HepG2 (cell line): ENCODE data around the gene USP36. TPM values are rescaled to one million over a fixed set of nuclear protein-coding genes. Genes with fewer than 3 reads are reported as not detected.
A peak's percentile ranks its signal among the peaks of the same experiment; 100 is the strongest.

ENCODE experiments used
- ATAC-seq: fragments of 200-7000 bp; cut with Tn5 transposase; 3 replicates; pipeline ENCODE4 v1.9.1; 2020; ENCODE audit warnings: mild to moderate bottlenecking, moderate library complexity
- Bru-seq: library from RNA; stranded (reverse); fragments of 400-500 nt; gene quantifications from one replicate; lab custom pipeline; 2021; lab: Mats Ljungman, UMichigan
- BruChase-seq, 2 experiments: library from RNA; stranded (reverse); fragments of 400-500 nt; gene quantifications; one replicate each; lab custom pipeline; 2021; lab: Mats Ljungman, UMichigan
- BruUV-seq: library from RNA; stranded (reverse); fragments of 400-500 nt; replicated peaks from 2 replicates; lab custom pipeline; 2021; lab: Mats Ljungman, UMichigan
- CTCF ChIA-PET: fragments of 300-600 bp; formaldehyde crosslinking; extraction: SDS; loops from one replicate; lab custom pipeline; 2021; ENCODE audit warnings: low total read pairs, inconsistent platforms, low intra/inter-chr PET ratio; lab: Yijun Ruan, JAX
- POLR2A ChIA-PET: fragments of 350-600 bp; sonication (Branson Sonifier 250); formaldehyde crosslinking; loops from one replicate; lab custom pipeline; 2020; ENCODE audit warnings: antibody characterized with exemption, inconsistent platforms; lab: Yijun Ruan, JAX
- DNase-seq: peaks from one replicate; pipeline ENCODE4 v3.0.0-alpha.2; 2015; ENCODE audit warnings: low spot score
- FAIRE-seq: peaks from 3 replicates; lab custom pipeline; 2011; peaks lifted over from hg19 to GRCh38; lab: Jason Lieb, UNC
- H2AFZ ChIP-seq: one replicate; pipeline ENCODE4 v1.6.1; 2011; ENCODE audit warnings: low read length, inconsistent platforms
- H3K27ac ChIP-seq: fragments of 300-600 bp; 3 replicates; pipeline ENCODE4 v1.8.0; 2011; ENCODE audit warnings: mixed run types, mild to moderate bottlenecking, mixed read lengths, low read length, inconsistent platforms; ENCODE audit not compliant: insufficient read depth; ENCODE audit errors: extremely low read length
- H3K27me3 ChIP-seq, 2 experiments: fragments of 200-600 bp in 1 of 2; 2 replicates in 1 of 2; 3 replicates in 1 of 2; pipeline versions ENCODE4 v1.6.0 to v1.8.0; 2011; ENCODE audit warnings: low read length in 2 of 2, mild to moderate bottlenecking in 2 of 2, moderate library complexity in 2 of 2, inconsistent platforms in 1 of 2; ENCODE audit not compliant: insufficient read depth in 2 of 2, control insufficient read depth in 1 of 2
- H3K36me3 ChIP-seq, 2 experiments: fragments of 200-600 bp in 1 of 2; replicated peaks in 1 of 2; 2 replicates in 1 of 2; 3 replicates in 1 of 2; pipeline versions ENCODE4 v1.5.1 to v1.8.0; 2011; ENCODE audit warnings: low read length in 2 of 2, inconsistent platforms in 1 of 2; ENCODE audit not compliant: insufficient read depth in 2 of 2, control insufficient read depth in 1 of 2
- H3K4me1 ChIP-seq: 2 replicates; pipeline ENCODE4 v1.5.1; 2012; ENCODE audit warnings: low read length, inconsistent platforms; ENCODE audit not compliant: insufficient read depth
- H3K4me2 ChIP-seq: 2 replicates; pipeline ENCODE4 v1.6.0; 2011; ENCODE audit warnings: low read depth, low read length, inconsistent platforms
- H3K4me3 ChIP-seq, 3 experiments: fragments of 200-600 bp in 1 of 3; sonication (generic), shearing (Covaris generic) in 1 of 3; replicated peaks in 1 of 3; 2 replicates each; pipeline ENCODE4 v1.5.1; 2011 to 2016; ENCODE audit warnings: low read length in 3 of 3, inconsistent platforms in 2 of 3, low read depth in 2 of 3, mild to moderate bottlenecking in 2 of 3, control low read depth in 1 of 3, mixed read lengths in 1 of 3; ENCODE audit not compliant: insufficient read depth in 1 of 3
- H3K79me2 ChIP-seq: one replicate; pipeline ENCODE4 v1.6.1; 2011; ENCODE audit warnings: low read length, inconsistent platforms; ENCODE audit not compliant: insufficient read depth
- H3K9ac ChIP-seq: 2 replicates; pipeline ENCODE4 v1.6.0; 2011; ENCODE audit warnings: mild to moderate bottlenecking, low read depth, low read length, inconsistent platforms; ENCODE audit not compliant: insufficient read depth
- H3K9me3 ChIP-seq: 2 replicates; pipeline ENCODE4 v1.5.1; 2012; ENCODE audit warnings: mild to moderate bottlenecking, low read length
- H4K20me1 ChIP-seq: 2 replicates; pipeline ENCODE4 v1.6.0; 2011; ENCODE audit warnings: inconsistent platforms, mild to moderate bottlenecking, low read length, moderate library complexity; ENCODE audit not compliant: insufficient read depth
- ARID2 ChIP-seq: sonication (generic); formaldehyde crosslinking; IDR thresholded peaks from 2 replicates; pipeline ENCODE4 v1.8.1; 2022; ENCODE audit warnings: mild to moderate bottlenecking, missing genetic modification reagents, borderline replicate concordance
- ATM ChIP-seq: fragments of 450-650 bp; IDR thresholded peaks from 2 replicates; pipeline ENCODE4 v1.7.1; 2017; ENCODE audit warnings: mild to moderate bottlenecking, borderline replicate concordance
- BATF2 ChIP-seq: sonication (generic); formaldehyde crosslinking; IDR thresholded peaks from 2 replicates; pipeline ENCODE4 v1.8.0; 2022; ENCODE audit warnings: mild to moderate bottlenecking, missing genetic modification reagents, moderate library complexity
- BHLHE40 ChIP-seq: IDR thresholded peaks from 2 replicates; pipeline ENCODE4 v1.6.1; 2011; ENCODE audit warnings: low read length, improper control_type of control experiment
- FOXA1 ChIP-seq, 2 experiments: fragments of 450-650 bp in 1 of 2; sonication (generic) in 1 of 2; formaldehyde crosslinking in 1 of 2; IDR thresholded peaks; 2 replicates each; pipeline versions ENCODE4 v1.4.0 to v1.6.1; 2016 to 2020; ENCODE audit warnings: missing genetic modification reagents in 1 of 2
- FOXA3 ChIP-seq: IDR thresholded peaks from 2 replicates; pipeline ENCODE4 v1.6.1; 2016; ENCODE audit warnings: missing genetic modification reagents, missing compliant biosample characterization
- RARA ChIP-seq: IDR thresholded peaks from 2 replicates; pipeline ENCODE4 v1.6.1; 2016; ENCODE audit warnings: missing genetic modification reagents, missing compliant biosample characterization
- RFX5 ChIP-seq: IDR thresholded peaks from 2 replicates; pipeline ENCODE4 v1.6.1; 2011; ENCODE audit warnings: low read depth, low read length, improper control_type of control experiment
- SNRNP70 ChIP-seq: fragments of 200-400 bp; formaldehyde crosslinking; IDR thresholded peaks from 2 replicates; pipeline ENCODE4 v1.6.1; 2017; ENCODE audit warnings: mild to moderate bottlenecking, low read depth, low read length, moderate library complexity
- ZFP62 ChIP-seq: sonication (generic); formaldehyde crosslinking; IDR thresholded peaks from 2 replicates; pipeline ENCODE4 v1.4.0; 2020; ENCODE audit warnings: missing genetic modification reagents
- ZFP82 ChIP-seq: sonication (generic); formaldehyde crosslinking; IDR thresholded peaks from 2 replicates; pipeline ENCODE4 v1.5.1; 2020; ENCODE audit warnings: mild to moderate bottlenecking, missing genetic modification reagents, borderline replicate concordance
- ZFYVE20 ChIP-seq: sonication (generic); formaldehyde crosslinking; IDR thresholded peaks from 2 replicates; pipeline ENCODE4 v1.8.0; 2023; ENCODE audit warnings: low read depth, mild to moderate bottlenecking, moderate library complexity, missing genetic modification reagents, borderline replicate concordance
- ZMYM2 ChIP-seq: sonication (generic); formaldehyde crosslinking; IDR thresholded peaks from 2 replicates; pipeline ENCODE4 v1.8.0; 2022; ENCODE audit warnings: mild to moderate bottlenecking, missing genetic modification reagents
- ZNF138 ChIP-seq: sonication (generic); formaldehyde crosslinking; IDR thresholded peaks from 2 replicates; pipeline ENCODE4 v1.5.0; 2020; ENCODE audit warnings: mild to moderate bottlenecking, low read depth, missing genetic modification reagents
- ZNF335 ChIP-seq: sonication (generic); formaldehyde crosslinking; IDR thresholded peaks from 2 replicates; pipeline ENCODE4 v1.4.0; 2020; ENCODE audit warnings: missing genetic modification reagents
- ZNF337 ChIP-seq: sonication (generic); formaldehyde crosslinking; IDR thresholded peaks from 2 replicates; pipeline ENCODE4 v1.5.1; 2020; ENCODE audit warnings: missing genetic modification reagents, low read depth, mild to moderate bottlenecking, borderline replicate concordance
- ZNF761 ChIP-seq: sonication (generic); formaldehyde crosslinking; conservative IDR thresholded peaks from 2 replicates; pipeline ENCODE4 v1.4.0; 2020; ENCODE audit warnings: mild to moderate bottlenecking, missing genetic modification reagents
- ZNF83 ChIP-seq: sonication (generic); formaldehyde crosslinking; IDR thresholded peaks from 2 replicates; pipeline ENCODE4 v1.4.0; 2020; ENCODE audit warnings: missing genetic modification reagents, mild to moderate bottlenecking, borderline replicate concordance
- whole genome bisulfite sequencing: methylation state at CpG from one replicate; pipeline ENCODE4 v1.1.6; 2017; ENCODE audit warnings: low lambda C conversion rate; 5-methylcytosine and 5-hydroxymethylcytosine counted together
- in situ Hi-C: cut with HindIII; loops from 2 replicates; pipeline ENCODE4 v1.10.0; 2017; ENCODE audit warnings: low pct_unique_long_range_greater_than_20kb; ENCODE audit not compliant: extremely low pct_ligation_motif_present
- intact Hi-C: fragments of 100-400 bp; cut with micrococcal nuclease; formaldehyde crosslinking; loops from one replicate; pipeline ENCODE4 v1.10.0; 2022; ENCODE audit not compliant: unreplicated experiment
- long read RNA-seq, 2 experiments: library from RNA in 1 of 2; library from polyadenylated mRNA in 1 of 2; stranded (forward) in 1 of 2; unstranded in 1 of 2; transcript quantifications; one replicate each; pipeline ENCODE4 v2.0.0, GENCODE V29; 2019 to 2022
- polyA minus RNA-seq, 3 experiments: library from RNA; depleted of rRNA, polyadenylated mRNA; stranded (reverse); fragments of >200 nt; gene quantifications; 2 replicates each; pipeline ENCODE4 v1.2.3, GENCODE V29; 2011; ENCODE audit warnings: low replicate concordance in 1 of 3
- polyA plus RNA-seq, 8 experiments: library from polyadenylated mRNA; depleted of rRNA in 3 of 8; stranded (reverse) in 7 of 8; unstranded in 1 of 8; fragments of >200 nt; fragmentation: Illumina TruSeq in 4 of 8; extraction: Trizol in 4 of 8; gene quantifications; 2 replicates each; pipeline versions ENCODE4 v1.2.1 to v1.2.3, GENCODE V29; 2011 to 2016; ENCODE audit warnings: low read depth in 4 of 8, missing spikeins in 1 of 8, mixed read lengths in 1 of 8; ENCODE audit not compliant: insufficient read depth in 1 of 8
- total RNA-seq, 5 experiments: library from RNA; depleted of rRNA; stranded (reverse); fragments of >200 nt; fragmentation: Illumina TruSeq; extraction: Trizol; gene quantifications; 2 replicates each; pipeline ENCODE4 v1.2.3, GENCODE V29; 2016; ENCODE audit warnings: low read depth in 1 of 5

USP36 gene
- 29.6 and 30.7 TPM in 2 replicates for total RNA-seq (2016; rRNA removed; fragmentation: Illumina TruSeq; extraction: Trizol)
- 17.6 and 21.4 TPM in 2 replicates for total RNA-seq (2016; cell fraction: cytosol; rRNA removed; fragmentation: Illumina TruSeq; extraction: Trizol; ENCODE audit: low read depth)
- total RNA-seq (2016; cell fraction: insoluble cytoplasmic fraction; rRNA removed; fragmentation: Illumina TruSeq; extraction: Trizol), result 29.5 and 30.6 TPM in 2 replicates
- total RNA-seq (2016; cell fraction: membrane; rRNA removed; fragmentation: Illumina TruSeq; extraction: Trizol), result 23.9 and 28.0 TPM in 2 replicates
- total RNA-seq (2016; cell fraction: nucleus; rRNA removed; fragmentation: Illumina TruSeq; extraction: Trizol), result 45.6 and 50.9 TPM in 2 replicates
- polyA plus RNA-seq (2011; rRNA removed), result 45.9 and 49.4 TPM in 2 replicates
- polyA plus RNA-seq (2011; cell fraction: cytosol; rRNA removed), result 22.4 and 27.2 TPM in 2 replicates
- 148 and 160 TPM in 2 replicates for polyA plus RNA-seq (2011; cell fraction: nucleus; rRNA removed)
- polyA plus RNA-seq (2012), result 49.1 and 55.7 TPM in 2 replicates
- polyA plus RNA-seq (2016; cell fraction: cytosol; fragmentation: Illumina TruSeq; extraction: Trizol; ENCODE audit: low read depth), result 1.6 and 2.3 TPM in 2 replicates
- 22.1 and 28.5 TPM in 2 replicates for polyA plus RNA-seq (2016; cell fraction: insoluble cytoplasmic fraction; fragmentation: Illumina TruSeq; extraction: Trizol; ENCODE audit: low read depth)
- 6.8 and 7.2 TPM in 2 replicates for polyA plus RNA-seq (2016; cell fraction: membrane; fragmentation: Illumina TruSeq; extraction: Trizol; ENCODE audit: low read depth)
- polyA plus RNA-seq (2016; cell fraction: nucleus; fragmentation: Illumina TruSeq; extraction: Trizol; ENCODE audit: insufficient read depth, low read depth), result 90.2 and 93.2 TPM in 2 replicates
- 82.7 and 86.0 TPM in 2 replicates for polyA minus RNA-seq (2011; rRNA and poly(A)+ RNA removed; ENCODE audit: low replicate concordance)
- 18.0 and 21.4 TPM in 2 replicates for polyA minus RNA-seq (2011; cell fraction: cytosol; rRNA and poly(A)+ RNA removed)
- polyA minus RNA-seq (2011; cell fraction: nucleus; rRNA and poly(A)+ RNA removed), result 71.6 and 79.7 TPM in 2 replicates
- Bru-seq, nascent RNA, result percentile 88 among the genes with signal in this experiment
- percentile 94 among the genes with signal in this experiment for BruChase-seq, experiment 1, labeled RNA remaining after a 6-hour chase
- BruChase-seq, experiment 2, labeled RNA remaining after a 2-hour chase, result percentile 95 among the genes with signal in this experiment
- long read RNA-seq, experiment 1, partial matches to known transcripts, result 4 of 17 reads
- long read RNA-seq, experiment 1, other reads (novel, unspliced or antisense), result 13 of 17 reads
- long read RNA-seq, experiment 2, partial matches to known transcripts, result 30 of 65 reads
- long read RNA-seq, experiment 2, other reads (novel, unspliced or antisense), result 35 of 65 reads

- Histone ChIP-seq H3K4me2 (peak within 1 kb of the TSS; percentile 98), H3K27ac (peak within 1 kb of the TSS; percentile 91), H3K4me1 (peaks cover 60% of the 10 kb centered on the region), H2AFZ (no peak within 1 kb of the TSS), H3K36me3 (peaks cover 13 to 18% of the 10 kb centered on the region in 2 experiments), H3K79me2 (peaks cover 41% of the 10 kb centered on the region), H3K9ac (peak within 1 kb of the TSS; percentile 97), H4K20me1 (peaks cover 26% of the 10 kb centered on the region), H3K9me3 (no peaks in the 10 kb centered on the region), H3K4me3 (peak within 1 kb of the TSS; percentile 71 to 99 (median 91)), H3K27me3 (no peaks in the 10 kb centered on the region; a peak in 1 of 5 replicates)
- POLR2A ChIA-PET, result interaction anchor here (0.6 to 2.2 kb wide), 11 partner anchors 9 to 186 kb away, joined by 3 to 23 read pairs (median 5); partner anchors contain the start of genes CYTH1 and LGALS3BP
- BruUV-seq, result TSS peak; percentile 92
- in situ Hi-C loops (no loop called here), intact Hi-C loops (loop anchor here (5.0 kb wide), 1 partner anchor 699 kb away; no protein-coding TSS in a partner anchor)
- WGBS, result under 1% methylated on average over 53 of the region's 74 CpGs
- DNase-seq (peak; percentile 98), FAIRE-seq (peak; percentile 61), ATAC-seq (peak; percentile 88)
- CTCF ChIA-PET, result no interaction called here
- TF ChIP-seq BHLHE40, result peak; percentile 97
- TF ChIP-seq ZFP62, result peak; percentile 98; the same call in 1 of the 2 replicates
- peak; percentile 26 for TF ChIP-seq ZNF138 (CRISPR knock-in tag)
- TF ChIP-seq ZNF761 (CRISPR knock-in tag), result peak; percentile 97
- no peak for TF ChIP-seq FOXA1 (IDR thresholded peaks at IDR 0.05)
- TF ChIP-seq FOXA1 (CRISPR knock-in tag; IDR thresholded peaks at IDR 0.05), result peak; percentile 46
- peak; percentile 73; the same call in 1 of the 2 replicates for TF ChIP-seq RFX5
- no peak for TF ChIP-seq ATM
- TF ChIP-seq ZFYVE20, result peak; percentile 24; the same call in 1 of the 2 replicates
- TF ChIP-seq SNRNP70, result no peak
- peak; percentile 95; the same call in 1 of the 2 replicates for TF ChIP-seq ZFP82
- peak; percentile 82; the same call in 1 of the 2 replicates for TF ChIP-seq ZNF337 (CRISPR knock-in tag)
- TF ChIP-seq FOXA3, result peak; percentile 74
- peak; percentile 97; the same call in 1 of the 2 replicates for TF ChIP-seq ARID2 (CRISPR knock-in tag)
- TF ChIP-seq BATF2 (CRISPR knock-in tag), result peak; percentile 91
- peak; percentile 83 for TF ChIP-seq ZMYM2
- peak; percentile 58; the same call in 1 of the 2 replicates for TF ChIP-seq RARA (CRISPR knock-in tag)
- TF ChIP-seq ZNF335 (CRISPR knock-in tag), result peak; percentile 89
- peak; percentile 95 for TF ChIP-seq ZNF83 (CRISPR knock-in tag)
Observed at GRCh38 chr17:78840780-78841611, at the start of gene USP36. Gene USP36 (minus strand): TSS chr17:78840814. CDS start chr17:78836363, 4,451 bp downstream.
